ENCODE measurements around the gene ITGB8.

DNA sequence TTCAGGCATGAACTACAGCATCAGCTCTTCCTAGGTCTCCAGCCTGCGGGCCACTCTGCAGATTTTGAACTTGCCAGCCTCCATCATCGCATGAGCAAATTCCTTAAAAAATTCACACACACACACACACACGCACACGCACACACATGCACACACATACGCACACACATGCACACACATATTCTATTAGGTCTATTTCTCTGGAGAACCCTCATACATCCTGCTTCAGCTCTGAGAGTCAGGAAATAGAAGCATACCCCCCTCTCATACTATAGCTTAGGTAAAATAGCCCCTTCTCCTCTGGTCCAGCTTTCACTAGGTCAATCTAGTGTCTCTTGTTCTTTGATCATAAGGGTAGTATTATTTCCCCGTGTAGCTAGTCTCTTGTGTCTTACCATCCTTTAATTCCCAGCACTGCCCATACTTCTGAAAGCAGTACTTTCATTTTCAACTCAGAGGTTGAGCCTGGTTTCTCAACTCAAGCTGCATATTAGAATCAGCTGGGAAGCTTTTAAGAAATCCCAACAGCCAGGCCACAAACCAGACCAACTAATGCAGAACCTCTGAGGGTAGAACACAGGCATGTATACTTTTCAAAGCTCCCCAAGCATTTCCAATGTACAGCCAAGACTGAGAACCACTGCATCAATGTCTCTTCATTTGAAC, 30.9 kb upstream of the ITGB8 start:
- TF ChIP-seq, protein P1, sequence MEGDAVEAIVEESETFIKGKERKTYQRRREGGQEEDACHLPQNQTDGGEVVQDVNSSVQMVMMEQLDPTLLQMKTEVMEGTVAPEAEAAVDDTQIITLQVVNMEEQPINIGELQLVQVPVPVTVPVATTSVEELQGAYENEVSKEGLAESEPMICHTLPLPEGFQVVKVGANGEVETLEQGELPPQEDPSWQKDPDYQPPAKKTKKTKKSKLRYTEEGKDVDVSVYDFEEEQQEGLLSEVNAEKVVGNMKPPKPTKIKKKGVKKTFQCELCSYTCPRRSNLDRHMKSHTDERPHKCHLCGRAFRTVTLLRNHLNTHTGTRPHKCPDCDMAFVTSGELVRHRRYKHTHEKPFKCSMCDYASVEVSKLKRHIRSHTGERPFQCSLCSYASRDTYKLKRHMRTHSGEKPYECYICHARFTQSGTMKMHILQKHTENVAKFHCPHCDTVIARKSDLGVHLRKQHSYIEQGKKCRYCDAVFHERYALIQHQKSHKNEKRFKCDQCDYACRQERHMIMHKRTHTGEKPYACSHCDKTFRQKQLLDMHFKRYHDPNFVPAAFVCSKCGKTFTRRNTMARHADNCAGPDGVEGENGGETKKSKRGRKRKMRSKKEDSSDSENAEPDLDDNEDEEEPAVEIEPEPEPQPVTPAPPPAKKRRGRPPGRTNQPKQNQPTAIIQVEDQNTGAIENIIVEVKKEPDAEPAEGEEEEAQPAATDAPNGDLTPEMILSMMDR (conservative IDR thresholded peaks at IDR 0.05), result no peak
- TF ChIP-seq ZFX (IDR thresholded peaks at IDR 0.05), result no peak

Data from C4-2B (cell line).